Globus pallidus (tissue), 1 donor: ENCODE data around the gene ADISSP.

Experiments used
- DNase-seq: peaks from one replicate; pipeline ENCODE4 v3.0.0-alpha.2; 2015; ENCODE audit warnings: low spot score

ADISSP gene

GRCh38 chr20:3767427-3768341 lies at the start of gene ADISSP:
Gene ADISSP, minus strand, starts transcription at chr20:3767753. Its CDS starts 7,653 bp downstream, at chr20:3760100.
- peak; percentile 97 for DNase-seq

GRCh38 chr20:3815703-3816315 lies 48.3 kb upstream of the ADISSP start:
- DNase-seq, result no peak

- DNase-seq, result no peak
Measured at GRCh38 chr20:3814928-3815495, 47.5 kb upstream of the ADISSP start.

GRCh38 chr20:3813848-3814581 lies 46.5 kb upstream of the ADISSP start:
- no peak for DNase-seq

- DNase-seq, result no peak
Measured at GRCh38 chr20:3812975-3813847, 45.7 kb upstream of the ADISSP start.

- DNase-seq, result no peak
Measured at GRCh38 chr20:3812259-3812681, 44.7 kb upstream of the ADISSP start.

GRCh38 chr20:3811467-3812258 lies 44.1 kb upstream of the ADISSP start:
- DNase-seq, result peak; percentile 95

GRCh38 chr20:3808544-3808943 lies 41.0 kb upstream of the ADISSP start:
- no peak for DNase-seq

GRCh38 chr20:3804781-3805180 lies 37.2 kb upstream of the ADISSP start:
- no peak for DNase-seq

GRCh38 chr20:3804254-3804751 lies 36.8 kb upstream of the ADISSP start:
- no peak for DNase-seq

- no peak for DNase-seq
Measured at GRCh38 chr20:3803854-3804253, 36.3 kb upstream of the ADISSP start.

- no peak for DNase-seq
Measured at GRCh38 chr20:3803289-3803688, 35.7 kb upstream of the ADISSP start.

GRCh38 chr20:3802524-3803239 lies 35.1 kb upstream of the ADISSP start:
- DNase-seq, result no peak

GRCh38 chr20:3801846-3802245 lies 34.3 kb upstream of the ADISSP start:
- no peak for DNase-seq

GRCh38 chr20:3801299-3801698 lies 33.7 kb upstream of the ADISSP start:
- DNase-seq, result no peak

- DNase-seq, result no peak
Measured at GRCh38 chr20:3800878-3801260, 33.3 kb upstream of the ADISSP start.

- no peak for DNase-seq
Measured at GRCh38 chr20:3800256-3800877, 32.8 kb upstream of the ADISSP start.

- DNase-seq, result no peak
Measured at GRCh38 chr20:3798908-3799248, 31.3 kb upstream of the ADISSP start.

GRCh38 chr20:3798373-3798768 lies 30.8 kb upstream of the ADISSP start:
- DNase-seq, result peak; percentile 65
